Astrocyte (in vitro differentiated cells and primary cell): ENCODE measurements around the gene RHBDL3.

Experiments
- EZH2 ChIP-seq: IDR thresholded peaks from 2 replicates; pipeline ENCODE4 v1.6.1; 2012; ENCODE audit warnings: mild to moderate bottlenecking, low read length, inconsistent platforms; ENCODE audit not compliant: insufficient read depth
- TF ChIP-seq, protein P1 (sequence below): IDR thresholded peaks from 2 replicates; pipeline ENCODE4 v1.5.1; 2011; ENCODE audit warnings: low read depth, mild to moderate bottlenecking, inconsistent platforms, low read length, moderate library complexity; ENCODE audit not compliant: insufficient read depth

DNA sequence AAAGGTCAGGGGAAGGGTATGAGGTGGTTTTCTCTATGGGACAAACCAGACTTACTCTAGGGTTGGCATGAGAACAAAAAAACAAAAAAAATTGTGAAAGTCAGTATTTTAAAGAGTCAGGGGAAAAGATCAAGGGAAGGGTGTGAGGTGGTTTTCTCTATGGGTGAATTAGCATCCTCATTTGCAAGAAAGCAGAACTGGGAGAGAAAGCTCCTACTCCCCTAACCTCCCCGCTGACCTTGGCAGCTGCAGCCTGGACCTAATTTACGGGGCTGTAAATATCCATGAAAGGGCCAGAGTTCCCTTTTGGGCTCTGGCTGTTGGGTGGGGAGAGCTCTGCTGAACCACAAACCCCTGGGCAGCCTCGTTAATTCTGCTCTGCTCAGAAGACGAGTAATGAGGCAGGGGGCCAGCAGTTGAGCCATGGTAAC lies 10.6 kb downstream of the RHBDL3 start:
- no peak for TF ChIP-seq EZH2
- TF ChIP-seq, protein P1, sequence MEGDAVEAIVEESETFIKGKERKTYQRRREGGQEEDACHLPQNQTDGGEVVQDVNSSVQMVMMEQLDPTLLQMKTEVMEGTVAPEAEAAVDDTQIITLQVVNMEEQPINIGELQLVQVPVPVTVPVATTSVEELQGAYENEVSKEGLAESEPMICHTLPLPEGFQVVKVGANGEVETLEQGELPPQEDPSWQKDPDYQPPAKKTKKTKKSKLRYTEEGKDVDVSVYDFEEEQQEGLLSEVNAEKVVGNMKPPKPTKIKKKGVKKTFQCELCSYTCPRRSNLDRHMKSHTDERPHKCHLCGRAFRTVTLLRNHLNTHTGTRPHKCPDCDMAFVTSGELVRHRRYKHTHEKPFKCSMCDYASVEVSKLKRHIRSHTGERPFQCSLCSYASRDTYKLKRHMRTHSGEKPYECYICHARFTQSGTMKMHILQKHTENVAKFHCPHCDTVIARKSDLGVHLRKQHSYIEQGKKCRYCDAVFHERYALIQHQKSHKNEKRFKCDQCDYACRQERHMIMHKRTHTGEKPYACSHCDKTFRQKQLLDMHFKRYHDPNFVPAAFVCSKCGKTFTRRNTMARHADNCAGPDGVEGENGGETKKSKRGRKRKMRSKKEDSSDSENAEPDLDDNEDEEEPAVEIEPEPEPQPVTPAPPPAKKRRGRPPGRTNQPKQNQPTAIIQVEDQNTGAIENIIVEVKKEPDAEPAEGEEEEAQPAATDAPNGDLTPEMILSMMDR: no peak
